ENCODE measurements around the gene SMIM5. TPM values are rescaled to one million over a fixed set of nuclear protein-coding genes. Genes with fewer than 3 reads are reported as not detected.

Gene SMIM5
- total RNA-seq, 1 donor from 2014 or later, result 14.0 TPM

- Histone ChIP-seq H3K4me3 (peak overlapping the region; percentile 94), H3K27me3 (ENCODE audit: low read depth) (no peaks in the 10 kb centered on the region), H3K36me3 (peaks cover 51% of the 10 kb centered on the region), H3K27ac (replicated peaks) (no peak overlapping the region), H3K9me3 (replicated peaks) (no peaks in the 10 kb centered on the region), H3K4me1 (peaks cover 48% of the 10 kb centered on the region)
- intact Hi-C loops (cut with micrococcal nuclease), result no loop called here
- no peak for DNase-seq
- TF ChIP-seq, protein P1, sequence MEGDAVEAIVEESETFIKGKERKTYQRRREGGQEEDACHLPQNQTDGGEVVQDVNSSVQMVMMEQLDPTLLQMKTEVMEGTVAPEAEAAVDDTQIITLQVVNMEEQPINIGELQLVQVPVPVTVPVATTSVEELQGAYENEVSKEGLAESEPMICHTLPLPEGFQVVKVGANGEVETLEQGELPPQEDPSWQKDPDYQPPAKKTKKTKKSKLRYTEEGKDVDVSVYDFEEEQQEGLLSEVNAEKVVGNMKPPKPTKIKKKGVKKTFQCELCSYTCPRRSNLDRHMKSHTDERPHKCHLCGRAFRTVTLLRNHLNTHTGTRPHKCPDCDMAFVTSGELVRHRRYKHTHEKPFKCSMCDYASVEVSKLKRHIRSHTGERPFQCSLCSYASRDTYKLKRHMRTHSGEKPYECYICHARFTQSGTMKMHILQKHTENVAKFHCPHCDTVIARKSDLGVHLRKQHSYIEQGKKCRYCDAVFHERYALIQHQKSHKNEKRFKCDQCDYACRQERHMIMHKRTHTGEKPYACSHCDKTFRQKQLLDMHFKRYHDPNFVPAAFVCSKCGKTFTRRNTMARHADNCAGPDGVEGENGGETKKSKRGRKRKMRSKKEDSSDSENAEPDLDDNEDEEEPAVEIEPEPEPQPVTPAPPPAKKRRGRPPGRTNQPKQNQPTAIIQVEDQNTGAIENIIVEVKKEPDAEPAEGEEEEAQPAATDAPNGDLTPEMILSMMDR (IDR thresholded peaks at IDR 0.05; ENCODE audit: borderline replicate concordance), result no peak
Measured at GRCh38 chr17:75665981-75666380, 32.7 kb downstream of the SMIM5 start.

DNA sequence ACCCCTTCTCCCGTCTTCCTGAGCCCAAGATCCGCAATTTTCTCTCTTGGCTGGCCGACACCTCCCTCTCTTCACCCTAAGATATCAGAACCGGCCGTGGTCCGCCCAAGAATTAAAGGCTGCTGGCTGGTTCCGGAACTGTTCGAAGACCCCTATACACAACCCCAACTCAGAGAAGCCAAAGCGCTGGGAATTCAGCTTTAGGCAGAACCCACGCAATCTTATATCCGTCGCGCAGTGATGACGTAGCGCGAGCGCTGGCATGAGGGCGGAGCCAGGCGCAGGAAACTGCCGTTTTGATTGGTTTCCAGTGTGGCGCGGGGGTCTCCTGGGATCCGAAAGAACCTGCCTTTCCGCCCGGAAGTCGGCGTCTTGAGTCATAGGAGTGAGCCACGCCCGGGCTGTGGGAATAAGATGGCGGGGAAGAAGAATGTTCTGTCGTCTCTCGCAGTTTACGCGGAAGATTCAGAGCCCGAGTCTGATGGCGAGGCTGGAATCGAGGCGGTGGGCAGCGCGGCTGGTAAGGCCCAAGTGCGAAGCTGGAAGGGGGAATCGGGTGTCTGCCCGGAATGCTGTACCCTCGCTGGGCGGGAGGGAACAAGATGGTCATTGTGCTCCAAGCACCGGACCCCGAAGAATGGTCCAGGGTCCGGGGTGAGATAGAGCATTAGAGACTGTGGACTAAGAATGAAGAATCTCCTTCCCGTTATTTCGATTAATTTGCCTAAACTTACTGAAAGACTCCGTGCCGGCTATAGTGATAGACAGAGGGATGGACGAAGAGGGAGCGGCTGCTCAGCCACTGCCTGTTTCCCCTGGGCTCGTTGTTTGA, 33.9 kb downstream of the SMIM5 start, which contains the start of the genes RECQL5 and SAP30BP:
RECQL5 (minus strand) TSS at position 196 of the 832 bp plus-strand sequence. CDS start 597 bp downstream, outside the sequence.
SAP30BP (plus strand) TSS at position 380 of the 832 bp plus-strand sequence; CDS start at position 415, 35 bp downstream.
- Histone ChIP-seq H3K36me3 (peaks cover 51% of the 10 kb centered on the region), H3K27me3 (ENCODE audit: low read depth) (no peaks in the 10 kb centered on the region), H3K27ac (replicated peaks) (peak within 1 kb of the TSS; percentile 90), H3K9me3 (replicated peaks) (no peaks in the 10 kb centered on the region), H3K4me1 (peaks cover 52% of the 10 kb centered on the region), H3K4me3 (peak within 1 kb of the TSS; percentile 94)
- TF ChIP-seq, protein P1 (IDR thresholded peaks at IDR 0.05; ENCODE audit: borderline replicate concordance), result no peak
- peak; percentile 97 for DNase-seq
- intact Hi-C loops (cut with micrococcal nuclease), result no loop called here

DNA sequence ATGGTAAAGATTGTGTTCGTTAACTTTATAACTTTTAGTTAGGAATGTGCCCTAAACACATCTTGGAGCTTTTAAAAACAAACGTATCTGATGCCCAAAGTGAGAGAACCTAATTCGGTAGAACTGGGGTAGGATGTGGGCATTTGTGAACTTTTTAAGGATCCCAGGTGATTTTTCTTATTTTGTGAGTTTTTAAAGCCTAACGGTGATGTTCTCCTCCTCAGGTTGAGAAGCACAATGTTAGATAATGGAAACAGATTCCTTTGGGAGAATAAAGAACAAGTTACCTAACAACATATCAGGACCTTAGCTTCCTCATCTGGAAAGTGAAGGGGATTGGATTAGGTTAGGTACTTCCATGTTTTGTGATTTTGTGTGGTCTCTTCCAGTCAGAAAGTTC, 34.6 kb downstream of the SMIM5 start:
- intact Hi-C loops (cut with micrococcal nuclease), result no loop called here
- Histone ChIP-seq H3K9me3 (replicated peaks) (no peaks in the 10 kb centered on the region), H3K27me3 (ENCODE audit: low read depth) (no peaks in the 10 kb centered on the region), H3K36me3 (peaks cover 51% of the 10 kb centered on the region), H3K27ac (replicated peaks) (peak overlapping the region; percentile 90), H3K4me3 (peak overlapping the region; percentile 94), H3K4me1 (peaks cover 52% of the 10 kb centered on the region)
- no peak for DNase-seq
- TF ChIP-seq, protein P1 (IDR thresholded peaks at IDR 0.05; ENCODE audit: borderline replicate concordance), result no peak

DNA sequence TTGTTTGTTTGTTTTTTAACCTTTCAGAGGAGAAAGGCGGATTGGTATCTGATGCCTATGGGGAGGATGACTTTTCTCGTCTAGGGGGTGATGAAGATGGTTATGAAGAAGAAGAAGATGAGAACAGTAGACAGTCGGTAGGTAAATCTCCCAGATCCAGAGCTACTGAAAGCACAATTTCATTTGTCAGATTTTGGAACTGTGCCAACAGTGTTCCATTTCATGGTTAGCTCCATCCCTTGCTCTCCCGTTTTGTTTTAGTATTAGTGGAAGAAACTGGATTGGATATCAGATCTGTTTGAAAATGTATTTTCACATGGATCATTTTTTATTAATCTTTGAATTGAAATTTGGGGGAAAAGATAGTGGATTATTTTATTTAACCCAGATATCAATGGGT, 35.3 kb downstream of the SMIM5 start:
- intact Hi-C loops (cut with micrococcal nuclease), result no loop called here
- Histone ChIP-seq H3K4me3 (peak overlapping the region; percentile 94), H3K27ac (replicated peaks) (no peak overlapping the region), H3K4me1 (peaks cover 52% of the 10 kb centered on the region), H3K9me3 (replicated peaks) (no peaks in the 10 kb centered on the region), H3K27me3 (ENCODE audit: low read depth) (no peaks in the 10 kb centered on the region), H3K36me3 (peaks cover 54% of the 10 kb centered on the region)
- TF ChIP-seq, protein P1 (IDR thresholded peaks at IDR 0.05; ENCODE audit: borderline replicate concordance), result no peak
- no peak for DNase-seq

DNA sequence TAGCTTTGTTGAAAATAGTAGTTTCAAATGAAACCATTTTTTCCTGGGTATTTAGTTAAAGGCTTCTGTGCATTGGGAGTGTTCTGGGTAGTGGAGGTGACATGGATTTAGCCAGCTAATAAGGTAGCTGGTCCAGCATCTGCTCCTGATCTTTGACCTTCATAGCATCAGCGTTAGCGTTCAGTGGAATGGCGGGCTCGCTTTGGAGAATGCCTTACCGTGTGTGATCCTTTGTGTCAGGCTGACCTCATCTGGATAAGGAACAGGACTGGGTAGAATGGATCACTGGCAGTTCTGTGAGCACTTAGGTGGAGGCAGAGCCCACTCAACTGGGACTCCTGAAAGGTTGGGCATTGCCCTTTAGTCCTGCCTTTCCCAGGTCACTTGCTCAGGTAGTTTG, 37.6 kb downstream of the SMIM5 start:
- Histone ChIP-seq H3K36me3 (peaks cover 60% of the 10 kb centered on the region), H3K9me3 (replicated peaks) (no peaks in the 10 kb centered on the region), H3K27me3 (ENCODE audit: low read depth) (no peaks in the 10 kb centered on the region), H3K4me3 (no peak overlapping the region), H3K27ac (replicated peaks) (no peak overlapping the region), H3K4me1 (peaks cover 56% of the 10 kb centered on the region)
- TF ChIP-seq, protein P1 (IDR thresholded peaks at IDR 0.05; ENCODE audit: borderline replicate concordance), result no peak
- DNase-seq, result no peak
- intact Hi-C loops (cut with micrococcal nuclease), result no loop called here
